HCT116 (cell line): ENCODE results near the gene UCHL3. TPM values are rescaled to one million over a fixed set of nuclear protein-coding genes. Genes with fewer than 3 reads are reported as not detected.

ENCODE experiments used
- ATAC-seq: fragments of 200-7000 bp; cut with Tn5 transposase; 2 replicates; pipeline ENCODE4 v1.9.1; 2020; ENCODE audit warnings: mild to moderate bottlenecking, moderate library complexity
- BruUV-seq: library from RNA; stranded (reverse); fragments of 400-500 nt; replicated peaks from 2 replicates; lab custom pipeline; 2021; lab: Mats Ljungman, UMichigan
- CTCF ChIA-PET: fragments of 300-600 bp; sonication (Branson Sonifier 250); formaldehyde crosslinking; loops from one replicate; lab custom pipeline; 2021; ENCODE audit warnings: antibody characterized with exemption; lab: Charles Lee
- POLR2A ChIA-PET: fragments of 300-600, 350-600 bp; sonication (Branson Sonifier 250); formaldehyde crosslinking; loops from one replicate; lab custom pipeline; 2021; ENCODE audit warnings: antibody characterized with exemption; lab: Charles Lee
- RAD21 ChIA-PET, 2 experiments: fragments of 300-600 bp; sonication (Branson Sonifier 250); formaldehyde crosslinking; loops; one replicate each; lab custom pipeline; 2023; ENCODE audit warnings: low total read pairs in 2 of 2; ENCODE audit not compliant: uncharacterized antibody in 2 of 2, unreplicated experiment in 2 of 2, low non-redundant PET in 1 of 2; lab: Charles Lee
- DNase-seq: peaks from one replicate; pipeline ENCODE4 v3.0.0-alpha.2; 2010; ENCODE audit warnings: low read depth, low spot score
- H2AFZ ChIP-seq: fragments of 200-600 bp; shearing (Covaris generic), sonication (generic); 2 replicates; pipeline ENCODE4 v1.6.1; 2017; ENCODE audit warnings: low read depth, mixed run types, mixed read lengths, antibody characterized with exemption, low read length; ENCODE audit not compliant: poor library complexity, severe bottlenecking
- H3K27ac ChIP-seq: 2 replicates; pipeline ENCODE4 v1.5.1; 2012; ENCODE audit warnings: low read depth, low read length
- H3K27me3 ChIP-seq: fragments of 200-600 bp; sonication (generic); 2 replicates; pipeline ENCODE4 v1.6.1; 2016; ENCODE audit warnings: mixed run types, low read length, mixed read lengths; ENCODE audit not compliant: insufficient read depth
- H3K36me3 ChIP-seq, 2 experiments: fragments of 200-500 bp in 1 of 2; fragments of 200-600 bp in 1 of 2; sonication (Bioruptor generic) in 1 of 2; sonication (generic) in 1 of 2; 2 replicates each; pipeline versions ENCODE4 v1.5.1 to v1.6.1; 2014 to 2016; ENCODE audit warnings: low read length in 2 of 2, inconsistent platforms in 1 of 2, mixed read lengths in 1 of 2, mixed run types in 1 of 2; ENCODE audit not compliant: insufficient read depth in 2 of 2, control insufficient read depth in 1 of 2
- H3K4me1 ChIP-seq, 2 experiments: fragments of 200-600 bp in 1 of 2; sonication (generic) in 1 of 2; 2 replicates each; pipeline versions ENCODE4 v1.5.1 to v1.6.1; 2012 to 2017; ENCODE audit warnings: low read length in 2 of 2, inconsistent platforms in 1 of 2, mild to moderate bottlenecking in 1 of 2, mixed read lengths in 1 of 2, mixed run types in 1 of 2, moderate library complexity in 1 of 2; ENCODE audit not compliant: insufficient read depth in 2 of 2, control insufficient read depth in 1 of 2
- H3K4me2 ChIP-seq: fragments of 200-600 bp; sonication (generic); 2 replicates; pipeline ENCODE4 v1.6.1; 2017; ENCODE audit warnings: mixed run types, low read length, mixed read lengths
- H3K4me3 ChIP-seq, 2 experiments: fragments of 200-600 bp in 1 of 2; sonication (generic) in 1 of 2; replicated peaks in 1 of 2; 2 replicates each; pipeline ENCODE4 v1.5.1; 2011 to 2016; ENCODE audit warnings: low read length in 2 of 2, control low read depth in 1 of 2, low read depth in 1 of 2, mild to moderate bottlenecking in 1 of 2, mixed read lengths in 1 of 2, mixed run types in 1 of 2
- H3K79me2 ChIP-seq: fragments of 200-600 bp; sonication (generic); 2 replicates; pipeline ENCODE4 v1.6.1; 2017; ENCODE audit warnings: mild to moderate bottlenecking, mixed run types, low read length, moderate library complexity, mixed read lengths; ENCODE audit not compliant: insufficient read depth
- H3K9ac ChIP-seq: fragments of 200-600 bp; sonication (generic); 2 replicates; pipeline ENCODE4 v1.6.1; 2016; ENCODE audit warnings: low read length, mixed read lengths
- H3K9me2 ChIP-seq: fragments of 200-600 bp; sonication (generic), shearing (Covaris generic); 2 replicates; pipeline ENCODE4 v1.6.1; 2017; ENCODE audit warnings: mixed run types, mild to moderate bottlenecking, moderate library complexity; ENCODE audit not compliant: insufficient read depth
- H3K9me3 ChIP-seq, 2 experiments: fragments of 200-500 bp in 1 of 2; fragments of 200-600 bp in 1 of 2; sonication (Bioruptor generic) in 1 of 2; sonication (generic) in 1 of 2; 2 replicates each; pipeline ENCODE4 v1.6.1; 2014 to 2017; ENCODE audit warnings: low read length in 2 of 2, mixed read lengths in 2 of 2, inconsistent platforms in 1 of 2, low read depth in 1 of 2, mild to moderate bottlenecking in 1 of 2, mixed run types in 1 of 2, moderate library complexity in 1 of 2; ENCODE audit not compliant: control insufficient read depth in 1 of 2, insufficient read depth in 1 of 2
- H4K20me1 ChIP-seq: fragments of 200-600 bp; sonication (generic), shearing (Covaris generic); 2 replicates; pipeline ENCODE4 v1.6.1; 2017; ENCODE audit warnings: mixed run types, mild to moderate bottlenecking, moderate library complexity; ENCODE audit not compliant: insufficient read depth
- CEBPB ChIP-seq: IDR thresholded peaks from 2 replicates; pipeline ENCODE4 v1.6.1; 2012; ENCODE audit warnings: low read depth
- CTCF ChIP-seq, 3 experiments: fragments of 200-600 bp in 1 of 3; sonication (generic) in 1 of 3; IDR thresholded peaks in 2 of 3; conservative IDR thresholded peaks in 1 of 3; 2 replicates each; pipeline ENCODE4 v1.5.1; 2012 to 2017; ENCODE audit warnings: low read depth in 2 of 3, low read length in 2 of 3, antibody characterized with exemption in 1 of 3, borderline replicate concordance in 1 of 3, control low read depth in 1 of 3, mild to moderate bottlenecking in 1 of 3, mixed read lengths in 1 of 3, mixed run types in 1 of 3, moderate library complexity in 1 of 3; ENCODE audit not compliant: insufficient read depth in 1 of 3
- EZH2 ChIP-seq: fragments of 200-600 bp; sonication (generic); IDR thresholded peaks from 2 replicates; pipeline ENCODE4 v1.6.1; 2017; ENCODE audit warnings: antibody characterized with exemption, mixed run types
- RAD21 ChIP-seq: IDR thresholded peaks from 2 replicates; pipeline ENCODE4 v1.6.1; 2012; ENCODE audit warnings: low read depth, mild to moderate bottlenecking
- ZBTB33 ChIP-seq: IDR thresholded peaks from 2 replicates; pipeline ENCODE4 v1.6.1; 2011; ENCODE audit warnings: mild to moderate bottlenecking, low read length, moderate library complexity; ENCODE audit not compliant: insufficient replicate concordance; ENCODE audit errors: extremely low read depth
- intact Hi-C: fragments of 100-400 bp; cut with micrococcal nuclease; formaldehyde crosslinking; loops from 2 replicates; pipeline ENCODE4 v1.10.0; 2022
- total RNA-seq: library from RNA; stranded (reverse); gene quantifications from one replicate; pipeline ENCODE4 v1.2.1, GENCODE V29; 2021; ENCODE audit not compliant: unreplicated experiment

Gene UCHL3
- total RNA-seq, 1 experiment from 2014 or later, result 32.4 TPM

- H3K4me1 ChIP-seq, result no peaks in the 10 kb centered on the region
- no peaks in the 10 kb centered on the region for H4K20me1 ChIP-seq
- no peak overlapping the region for H2AFZ ChIP-seq
- ChIA-PET CTCF (no interaction called here), RAD21 (no interaction called here), POLR2A (no interaction called here)
- no peak overlapping the region for H3K9ac ChIP-seq
- no peaks in the 10 kb centered on the region for H3K9me2 ChIP-seq
- no peaks in the 10 kb centered on the region for H3K36me3 ChIP-seq
- DNase-seq (no peak), ATAC-seq (no peak)
- no peaks in the 10 kb centered on the region for H3K27me3 ChIP-seq
- no peaks in the 10 kb centered on the region; a peak in 1 of 4 replicates for H3K9me3 ChIP-seq
- no peak overlapping the region for H3K27ac ChIP-seq
- no peak overlapping the region for H3K4me3 ChIP-seq
- no TSS peak for BruUV-seq
- 0 out of 2 replicates have a peak, but pooled peaks cover 5% of the 10 kb centered on the region for H3K79me2 ChIP-seq
- intact Hi-C loops, result no loop called here
- TF ChIP-seq ZBTB33 (no peak), CEBPB (no peak), EZH2 (no peak), RAD21 (no peak), CTCF (IDR thresholded peaks at IDR 0.05 in 2 of 3, conservative IDR thresholded peaks at IDR 0.05 in 1 of 3; ENCODE audit: borderline replicate concordance in 1 of 3, insufficient read depth in 1 of 3, low read depth in 2 of 3, low read length in 2 of 3) (no peak)
- H3K4me2 ChIP-seq, result no peak overlapping the region
Observed at GRCh38 chr13:75585153-75585552, 35.6 kb downstream of the UCHL3 start.
